SK-N-MC (cell line): Measurements from ENCODE around the gene CFAP299.
"Not testable (repeated sequence)": the region's sequence is repeated elsewhere in the genome, so short reads cannot be mapped to it uniquely, and the experiment has no call there.

Source experiments
- DNase-seq: peaks from one replicate; pipeline ENCODE4 v3.0.0-alpha.2; 2011; ENCODE audit warnings: low read depth, low spot score
- H3K27ac ChIP-seq: fragments of 200-600 bp; sonication (generic); 2 replicates; pipeline ENCODE4 v1.5.1; 2016; ENCODE audit warnings: mixed run types
- H3K36me3 ChIP-seq: fragments of 200-600 bp; sonication (generic); 2 replicates; pipeline ENCODE4 v1.6.1; 2017; ENCODE audit warnings: antibody characterized with exemption, low read length, mixed read lengths; ENCODE audit not compliant: insufficient read depth
- H3K4me3 ChIP-seq: fragments of 200-600 bp; sonication (generic); 2 replicates; pipeline ENCODE4 v1.5.1; 2016
- H3K9ac ChIP-seq: fragments of 200-600 bp; sonication (generic); 2 replicates; pipeline ENCODE4 v1.8.0; 2017; ENCODE audit warnings: mixed run types, mixed read lengths; ENCODE audit not compliant: insufficient read length
- H3K9me3 ChIP-seq: fragments of 200-600 bp; sonication (generic); 2 replicates; pipeline ENCODE4 v1.6.1; 2017; ENCODE audit warnings: low read depth, mild to moderate bottlenecking, antibody characterized with exemption, low read length, moderate library complexity, mixed read lengths
- EZH2 ChIP-seq: fragments of 200-600 bp; sonication (generic); IDR thresholded peaks from one replicate; pipeline ENCODE4 v1.6.1; 2017; ENCODE audit warnings: antibody characterized with exemption
- FOXP2 ChIP-seq: optimal IDR thresholded peaks from 2 replicates; pipeline ENCODE3; 2011; ENCODE audit warnings: mild to moderate bottlenecking, moderate library complexity; ENCODE audit not compliant: insufficient read depth; ENCODE audit errors: extremely low read length, control extremely low read depth
- POLR2AphosphoS5 ChIP-seq: IDR thresholded peaks from 2 replicates; pipeline ENCODE4 v1.6.1; 2012; ENCODE audit warnings: mild to moderate bottlenecking, low read depth, low read length, borderline replicate concordance

CFAP299 gene

GRCh38 chr4:80305466-80305865 is 30.1 kb upstream of the CFAP299 start:
- H3K9me3 ChIP-seq: 0 out of 2 replicates have a peak, but pooled peaks cover 4% of the 10 kb centered on the region
- H3K27ac ChIP-seq: no peak overlapping the region
- no peak for TF ChIP-seq POLR2AphosphoS5
- TF ChIP-seq FOXP2: no peak
- TF ChIP-seq EZH2: no peak
- no peak overlapping the region for H3K4me3 ChIP-seq
- DNase-seq: no peak
- no peak overlapping the region for H3K9ac ChIP-seq
- H3K36me3 ChIP-seq: no peaks in the 10 kb centered on the region

DNA sequence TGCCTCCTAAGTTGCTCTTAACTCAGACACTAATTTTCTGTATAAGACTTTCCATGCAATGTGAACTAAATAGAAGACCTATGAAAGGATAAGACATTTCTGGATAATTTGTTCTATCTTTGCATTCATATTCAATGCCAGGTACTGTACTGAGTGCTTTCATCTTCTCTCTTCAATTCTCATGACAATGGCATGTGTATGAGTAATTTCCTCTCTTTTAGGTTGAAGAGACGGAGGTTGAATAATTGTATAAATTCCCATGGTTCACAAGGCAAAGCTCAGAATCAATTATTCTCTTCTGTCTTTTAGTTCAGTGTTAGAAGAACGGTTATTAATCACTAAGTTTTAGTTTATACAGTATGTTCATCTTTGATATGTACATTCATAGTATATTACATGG is 29.3 kb upstream of the CFAP299 start:
- TF ChIP-seq POLR2AphosphoS5 (no peak), EZH2 (no peak), FOXP2 (no peak)
- no peak for DNase-seq
- no peak overlapping the region for H3K9ac ChIP-seq
- H3K36me3 ChIP-seq: no peaks in the 10 kb centered on the region
- H3K27ac ChIP-seq: no peak overlapping the region
- H3K9me3 ChIP-seq: 0 out of 2 replicates have a peak, but pooled peaks cover 4% of the 10 kb centered on the region
- H3K4me3 ChIP-seq: no peak overlapping the region

- Histone ChIP-seq H3K9ac (no peak overlapping the region), H3K27ac (no peak overlapping the region), H3K36me3 (no peaks in the 10 kb centered on the region), H3K4me3 (peak overlapping the region; percentile 28), H3K9me3 (0 out of 2 replicates have a peak, but pooled peaks cover under 1% of the 10 kb centered on the region)
- TF ChIP-seq FOXP2 (peak; percentile 7), POLR2AphosphoS5 (peak; percentile 87; the same call in 1 of the 2 replicates), EZH2 (no peak)
- DNase-seq: peak; percentile 94
These were observed 28.3 kb upstream of the CFAP299 start for GRCh38 chr4:80307183-80307735.

GRCh38 chr4:80307774-80308465 is 27.6 kb upstream of the CFAP299 start:
- H3K9ac ChIP-seq: no peak overlapping the region
- H3K4me3 ChIP-seq: peak overlapping the region; percentile 28
- TF ChIP-seq EZH2 (no peak), FOXP2 (no peak), POLR2AphosphoS5 (no peak)
- H3K36me3 ChIP-seq: no peaks in the 10 kb centered on the region
- no peaks in the 10 kb centered on the region for H3K9me3 ChIP-seq
- no peak overlapping the region for H3K27ac ChIP-seq
- DNase-seq: no peak

- TF ChIP-seq EZH2: no peak
- TF ChIP-seq POLR2AphosphoS5: no peak
- TF ChIP-seq FOXP2: no peak
- no peaks in the 10 kb centered on the region for H3K9me3 ChIP-seq
- H3K27ac ChIP-seq: no peak overlapping the region
- DNase-seq: no peak
- H3K9ac ChIP-seq: no peak overlapping the region
- no peak overlapping the region for H3K4me3 ChIP-seq
- no peaks in the 10 kb centered on the region for H3K36me3 ChIP-seq
These were observed 27.1 kb upstream of the CFAP299 start for GRCh38 chr4:80308466-80308822.

- Histone ChIP-seq H3K36me3 (no peaks in the 10 kb centered on the region), H3K9me3 (no peaks in the 10 kb centered on the region), H3K4me3 (no peak overlapping the region), H3K9ac (no peak overlapping the region), H3K27ac (no peak overlapping the region)
- DNase-seq: no peak
- no peak for TF ChIP-seq FOXP2
- TF ChIP-seq EZH2: no peak
- TF ChIP-seq POLR2AphosphoS5: no peak
These were observed 26.1 kb upstream of the CFAP299 start for GRCh38 chr4:80309294-80310004.

DNA sequence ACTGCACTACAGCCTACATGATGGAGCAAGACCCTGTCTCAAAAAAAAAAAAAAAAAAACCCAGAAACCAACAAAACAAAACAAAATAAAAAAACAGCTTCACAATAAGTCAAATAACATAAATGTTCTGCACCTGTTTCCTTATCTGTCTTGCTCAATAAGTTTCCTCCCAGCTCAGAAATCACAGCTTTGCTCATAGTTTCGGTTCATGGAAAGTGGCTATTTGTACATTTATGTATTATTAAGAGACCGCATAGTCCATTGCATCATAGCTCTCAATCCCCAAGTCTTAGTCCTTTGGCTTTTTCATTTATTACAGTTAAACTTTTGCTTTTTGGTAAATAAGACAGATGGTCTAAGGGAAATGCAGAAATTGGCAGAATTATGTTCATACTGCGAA is 24.4 kb upstream of the CFAP299 start:
- H3K27ac ChIP-seq: no peak overlapping the region
- no peak for DNase-seq
- H3K9ac ChIP-seq: no peak overlapping the region
- H3K9me3 ChIP-seq: no peaks in the 10 kb centered on the region
- no peak overlapping the region for H3K4me3 ChIP-seq
- H3K36me3 ChIP-seq: no peaks in the 10 kb centered on the region
- TF ChIP-seq FOXP2 (no peak), POLR2AphosphoS5 (no peak), EZH2 (no peak)

- Histone ChIP-seq H3K36me3 (no peaks in the 10 kb centered on the region), H3K9ac (no peak overlapping the region), H3K9me3 (no peaks in the 10 kb centered on the region), H3K4me3 (no peak overlapping the region), H3K27ac (no peak overlapping the region)
- no peak for DNase-seq
- TF ChIP-seq EZH2: no peak
- TF ChIP-seq FOXP2: no peak
- no peak for TF ChIP-seq POLR2AphosphoS5
These were observed 23.4 kb upstream of the CFAP299 start for GRCh38 chr4:80312124-80312523.

GRCh38 chr4:80313627-80314026 is 21.9 kb upstream of the CFAP299 start:
- Histone ChIP-seq H3K36me3 (no peaks in the 10 kb centered on the region), H3K4me3 (no peak overlapping the region), H3K27ac (no peak overlapping the region), H3K9me3 (no peaks in the 10 kb centered on the region), H3K9ac (no peak overlapping the region)
- DNase-seq: no peak
- no peak for TF ChIP-seq FOXP2
- TF ChIP-seq POLR2AphosphoS5: no peak
- TF ChIP-seq EZH2: no peak

GRCh38 chr4:80315848-80316247 is 19.7 kb upstream of the CFAP299 start:
- not testable (repeated sequence) for H3K4me3 ChIP-seq, DNase-seq, H3K9ac ChIP-seq, H3K9me3 ChIP-seq, H3K36me3 ChIP-seq, H3K27ac ChIP-seq
